Fibroblast of skin of left quadriceps (primary cell): Measurements from ENCODE around the gene TTL.
"Not testable (repeated sequence)": the region's sequence is repeated elsewhere in the genome, so short reads cannot be mapped to it uniquely, and the experiment has no call there.

Experiments
- DNase-seq, 2 experiments: peaks; one replicate each; pipeline ENCODE4 v3.0.0-alpha.2; 2013; ENCODE audit warnings: low read depth in 2 of 2

The TTL gene

GRCh38 chr2:112481528-112482233 lies at the start of gene TTL:
Gene TTL, plus strand, starts transcription at chr2:112482156. Its CDS starts 189 bp downstream, at chr2:112482345.
- no peak for DNase-seq

- not testable (repeated sequence) for DNase-seq
Measured at GRCh38 chr2:112432390-112432734, 49.6 kb upstream of the TTL start.

- not testable (repeated sequence) for DNase-seq
Measured at GRCh38 chr2:112432735-112433479, 49.0 kb upstream of the TTL start.

- peak; percentile 54 to 63 for DNase-seq
Measured at GRCh38 chr2:112433480-112433879, 48.5 kb upstream of the TTL start, which contains the start of gene RGPD8. Gene RGPD8, minus strand, starts transcription at chr2:112433645. Its CDS starts 192 bp downstream, at chr2:112433453.

- DNase-seq, result no peak
Measured at GRCh38 chr2:112433932-112434730, 47.8 kb upstream of the TTL start.

- DNase-seq, result not testable (repeated sequence)
Measured at GRCh38 chr2:112434890-112435715, 46.9 kb upstream of the TTL start.

- DNase-seq, result not testable (repeated sequence)
Measured at GRCh38 chr2:112435716-112436431, 46.1 kb upstream of the TTL start.

- DNase-seq, result not testable (repeated sequence)
Measured at GRCh38 chr2:112436993-112437392, 45.0 kb upstream of the TTL start.

- DNase-seq, result not testable (repeated sequence)
Measured at GRCh38 chr2:112437405-112437831, 44.5 kb upstream of the TTL start.

GRCh38 chr2:112438603-112439261 lies 43.2 kb upstream of the TTL start:
- not testable (repeated sequence) for DNase-seq

- DNase-seq, result not testable (repeated sequence)
Measured at GRCh38 chr2:112444256-112444655, 37.7 kb upstream of the TTL start.

- no peak for DNase-seq
Measured at GRCh38 chr2:112449854-112450253, 32.1 kb upstream of the TTL start.

GRCh38 chr2:112451317-112451716 lies 30.6 kb upstream of the TTL start:
- DNase-seq, result no peak

GRCh38 chr2:112454586-112454985 lies 27.4 kb upstream of the TTL start:
- no peak for DNase-seq

GRCh38 chr2:112459372-112459771 lies 22.6 kb upstream of the TTL start:
- DNase-seq, result no peak

GRCh38 chr2:112462178-112462577 lies 19.8 kb upstream of the TTL start:
- DNase-seq, result no peak

- no peak for DNase-seq
Measured at GRCh38 chr2:112463256-112463655, 18.7 kb upstream of the TTL start.

GRCh38 chr2:112465382-112465781 lies 16.6 kb upstream of the TTL start:
- no peak for DNase-seq

- DNase-seq, result no peak
Measured at GRCh38 chr2:112472547-112473263, 9.3 kb upstream of the TTL start.
